ENCODE data around the gene VSIG1.

DNA sequence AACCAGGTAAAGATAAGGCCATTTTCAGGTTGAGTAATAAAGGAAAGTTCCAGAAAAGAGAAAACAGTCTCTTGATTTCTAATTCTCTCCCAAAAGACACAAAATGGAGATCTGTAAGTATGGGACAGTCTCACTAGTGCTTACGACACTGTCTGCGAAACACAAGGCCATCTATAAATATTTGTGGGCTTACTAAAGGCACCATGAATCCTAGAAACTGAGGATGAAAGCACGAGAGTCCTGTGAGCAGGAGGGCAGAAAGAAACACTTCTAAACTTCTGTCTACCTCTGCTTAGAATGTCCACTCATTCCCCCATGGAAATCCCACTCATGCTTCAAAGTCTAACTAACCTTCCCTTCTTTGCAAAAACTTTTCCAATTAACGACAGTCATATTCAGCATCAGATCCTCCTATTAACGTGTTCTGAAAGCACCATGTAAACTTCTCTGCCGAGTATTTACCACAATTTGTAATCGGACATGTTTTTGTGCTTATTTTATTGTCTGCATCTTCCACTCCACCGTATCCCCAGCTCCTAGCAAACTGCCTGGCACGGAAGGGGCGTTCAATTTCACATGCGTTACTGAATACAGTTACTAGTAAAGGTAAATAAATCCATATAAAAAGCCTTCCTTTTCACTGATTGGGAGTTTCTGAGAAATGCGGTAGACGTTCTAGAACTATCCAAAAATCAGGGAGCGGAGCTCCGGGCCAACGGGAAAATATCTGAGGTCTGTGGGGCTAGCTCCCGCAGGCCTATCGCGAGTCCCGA lies 45.8 kb downstream of the VSIG1 start:
- TF ChIP-seq POLR2A (IDR thresholded peaks at IDR 0.05; ENCODE audit: low read length) (no peak), GATA1 (IDR thresholded peaks at IDR 0.05; ENCODE audit: low read depth, low read length) (no peak)

Data from erythroblast (primary cell).